ENCODE data around the gene DIPK1B.

GRCh38 chr9:136739509-136739908 is 27.1 kb downstream of the DIPK1B start:
- no peak for TF ChIP-seq CTCF (IDR thresholded peaks at IDR 0.05; ENCODE audit: insufficient read depth, low read length)
- no peak for TF ChIP-seq POLR2AphosphoS5 (IDR thresholded peaks at IDR 0.05; ENCODE audit: low read depth)
- TF ChIP-seq GABPA (IDR thresholded peaks at IDR 0.05; ENCODE audit: low read depth), result no peak
- no peak for TF ChIP-seq REST (IDR thresholded peaks at IDR 0.05; ENCODE audit: insufficient replicate concordance, low read depth)
- no peak for TF ChIP-seq SPI1 (IDR thresholded peaks at IDR 0.05; ENCODE audit: borderline replicate concordance, low read depth)
